A549 (cell line): ENCODE data around the gene GNGT2. TPM values are rescaled to one million over a fixed set of nuclear protein-coding genes. Genes with fewer than 3 reads are reported as not detected.
A peak's percentile ranks its signal among the peaks of the same experiment; 100 is the strongest.

Experiments used
- ATAC-seq, 2 experiments: fragments of 200-7000 bp in 1 of 2; fragments of >200 bp in 1 of 2; cut with Nextera tagmentation in 1 of 2; cut with Tn5 transposase in 1 of 2; 3 replicates each; pipeline versions ENCODE4 v1.8.0 to v1.9.1; 2018 to 2020; ENCODE audit warnings: mild to moderate bottlenecking in 1 of 2, moderate library complexity in 1 of 2
- CTCF ChIA-PET: fragments of 300-600 bp; sonication (Branson Sonifier 250); formaldehyde crosslinking; extraction: SDS; loops from one replicate; lab custom pipeline; 2021; ENCODE audit warnings: antibody characterized with exemption, inconsistent platforms; lab: Yijun Ruan, JAX
- POLR2A ChIA-PET: fragments of 350-600 bp; formaldehyde crosslinking; extraction: SDS; loops from one replicate; lab custom pipeline; 2021; ENCODE audit warnings: antibody characterized with exemption, inconsistent platforms; lab: Yijun Ruan, JAX
- DNase-seq, 2 experiments: peaks; one replicate each; pipeline versions ENCODE4 v3.0.0 to v3.0.0-alpha.2; 2011 to 2016; ENCODE audit warnings: low read depth in 1 of 2, low spot score in 1 of 2
- FAIRE-seq: peaks from 2 replicates; lab custom pipeline; 2011; peaks lifted over from hg19 to GRCh38; lab: Jason Lieb, UNC
- H3K27ac ChIP-seq, 2 experiments: fragments of >200 bp; sonication (Bioruptor Twin); formaldehyde crosslinking; 3 replicates each; pipeline ENCODE4 v1.5.1; 2016 to 2017
- H3K4me1 ChIP-seq: fragments of >200 bp; sonication (Bioruptor Twin); formaldehyde crosslinking; 3 replicates; pipeline ENCODE4 v1.6.1; 2016
- H3K4me2 ChIP-seq: fragments of >200 bp; sonication (Bioruptor Twin); formaldehyde crosslinking; 3 replicates; pipeline ENCODE4 v1.6.1; 2016
- H3K4me3 ChIP-seq: fragments of >200 bp; sonication (Bioruptor Twin); formaldehyde crosslinking; 3 replicates; pipeline ENCODE4 v1.5.1; 2016
- H3K9me3 ChIP-seq: fragments of >200 bp; sonication (Bioruptor Twin); formaldehyde crosslinking; 3 replicates; pipeline ENCODE4 v1.6.1; 2016
- BHLHE40 ChIP-seq: IDR thresholded peaks from 2 replicates; pipeline ENCODE4 v1.6.1; 2012; ENCODE audit warnings: low read depth, low read length, inconsistent platforms
- CBX8 ChIP-seq: fragments of 200-600 bp; sonication (generic); IDR thresholded peaks from 2 replicates; pipeline ENCODE4 v1.6.1; 2016
- CHD2 ChIP-seq: fragments of 150-350 bp; IDR thresholded peaks from 2 replicates; pipeline ENCODE4 v1.6.1; 2014; ENCODE audit warnings: low read length; ENCODE audit not compliant: partially characterized antibody
- GATA3 ChIP-seq: IDR thresholded peaks from 2 replicates; pipeline ENCODE4 v1.6.1; 2012; ENCODE audit warnings: borderline replicate concordance
- HOXB13 ChIP-seq: fragments of 250-450 bp; sonication (Bioruptor Pico); IDR thresholded peaks from 2 replicates; pipeline ENCODE4 v1.5.0; 2020; ENCODE audit warnings: low read depth, mild to moderate bottlenecking, moderate library complexity
- HOXB5 ChIP-seq: fragments of 250-450 bp; sonication (Bioruptor Pico); IDR thresholded peaks from 2 replicates; pipeline ENCODE4 v1.5.0; 2020; ENCODE audit warnings: mild to moderate bottlenecking, moderate library complexity
- JUNB ChIP-seq: fragments of >200 bp; sonication (Bioruptor Twin); formaldehyde crosslinking; IDR thresholded peaks from 2 replicates; pipeline ENCODE4 v1.6.1; 2016
- KDM1A ChIP-seq: fragments of 200-600 bp; sonication (generic); IDR thresholded peaks from 2 replicates; pipeline ENCODE4 v1.6.1; 2016; ENCODE audit warnings: low read depth, mild to moderate bottlenecking
- KDM5A ChIP-seq: fragments of 200-600 bp; sonication (generic); IDR thresholded peaks from 2 replicates; pipeline ENCODE4 v1.6.1; 2016; ENCODE audit warnings: antibody characterized with exemption, mild to moderate bottlenecking
- MAFK ChIP-seq: fragments of 450-650 bp; IDR thresholded peaks from 2 replicates; pipeline ENCODE4 v1.6.1; 2014; ENCODE audit not compliant: partially characterized antibody
- MAZ ChIP-seq: fragments of 150-350 bp; IDR thresholded peaks from 2 replicates; pipeline ENCODE4 v1.6.1; 2014; ENCODE audit warnings: antibody characterized with exemption, low read depth, low read length, borderline replicate concordance
- POLR2A ChIP-seq: IDR thresholded peaks from 2 replicates; pipeline ENCODE4 v1.6.1; 2012; ENCODE audit warnings: mild to moderate bottlenecking, low read length
- RAD21 ChIP-seq, 2 experiments: fragments of >200 bp in 1 of 2; sonication (Bioruptor Twin) in 1 of 2; formaldehyde crosslinking in 1 of 2; IDR thresholded peaks in 1 of 2; conservative IDR thresholded peaks in 1 of 2; 2 replicates in 1 of 2; 3 replicates in 1 of 2; pipeline ENCODE4 v1.6.1; 2012 to 2018; ENCODE audit warnings: inconsistent platforms in 1 of 2
- SMC3 ChIP-seq: fragments of >200 bp; sonication (Bioruptor Twin); formaldehyde crosslinking; IDR thresholded peaks from 3 replicates; pipeline ENCODE4 v1.6.1; 2018; ENCODE audit warnings: inconsistent platforms
- SREBF2 ChIP-seq: fragments of 450-650 bp; IDR thresholded peaks from 2 replicates; pipeline ENCODE4 v1.6.1; 2014; ENCODE audit warnings: mild to moderate bottlenecking, moderate library complexity
- TFCP2L1 ChIP-seq: fragments of 250-450 bp; sonication (Bioruptor Pico); IDR thresholded peaks from 2 replicates; pipeline ENCODE4 v1.5.0; 2021; ENCODE audit warnings: mild to moderate bottlenecking
- WGBS: methylation state at CpG from one replicate; pipeline ENCODE4 v1.1.6; 2017; ENCODE audit errors: missing lambda C conversion rate; 5-methylcytosine and 5-hydroxymethylcytosine counted together
- polyA plus RNA-seq, 4 experiments: library from polyadenylated mRNA; depleted of rRNA in 3 of 4; stranded (reverse); fragments of >200 nt; fragmentation: RNase III in 1 of 4; extraction: RNeasy Plus Mini Kit Qiagen cat#74134 plus additional on column Dnase treatment in 1 of 4; gene quantifications; 2 replicates in 3 of 4; 3 replicates in 1 of 4; pipeline ENCODE4 v1.2.3, GENCODE V29; 2011 to 2017
- TF ChIP-seq, protein P1 (sequence below): fragments of 250-450 bp; sonication (Bioruptor Pico); IDR thresholded peaks from 2 replicates; pipeline ENCODE4 v1.5.0; 2021; ENCODE audit warnings: mild to moderate bottlenecking, moderate library complexity, borderline replicate concordance
- TF ChIP-seq, protein P2 (sequence below): fragments of >200 bp; sonication (Bioruptor Twin); formaldehyde crosslinking; IDR thresholded peaks from 3 replicates; pipeline ENCODE4 v1.6.1; 2016
- TF ChIP-seq, protein P3 (sequence below): fragments of >200 bp; sonication (Bioruptor Twin); formaldehyde crosslinking; IDR thresholded peaks from 2 replicates; pipeline ENCODE4 v1.6.1; 2016
- TF ChIP-seq, protein P4 (sequence below): IDR thresholded peaks from 2 replicates; pipeline ENCODE4 v1.6.1; 2012
- TF ChIP-seq, protein P5 (sequence below): fragments of 250-450 bp; sonication (Bioruptor Pico); IDR thresholded peaks from 2 replicates; pipeline ENCODE4 v1.5.0; 2020; ENCODE audit warnings: low read depth, mild to moderate bottlenecking, moderate library complexity

Gene GNGT2
- polyA plus RNA-seq, 2 of the 4 experiments (the other 2 are of a cell fraction): 0.31 TPM; not detected in 1

DNA sequence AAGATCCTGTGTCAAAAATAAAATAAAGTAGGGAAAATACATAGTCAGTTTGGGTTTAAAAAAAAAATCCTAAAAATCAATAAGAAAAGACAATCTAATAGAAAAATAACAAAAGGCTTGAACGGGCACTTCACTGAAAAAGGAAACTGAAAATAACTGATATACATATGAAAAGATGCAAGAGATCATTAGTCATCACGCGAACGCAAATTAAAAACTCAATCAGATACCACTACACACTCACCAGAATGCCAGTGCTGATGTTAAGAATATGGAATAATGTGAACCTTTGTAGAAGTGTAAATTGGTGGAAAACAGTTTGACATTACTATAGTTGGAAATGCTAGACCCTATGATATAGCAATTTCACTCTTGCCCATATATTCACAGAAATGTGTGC lies 14.6 kb downstream of the GNGT2 start:
- ATAC-seq (no peak), DNase-seq (no peak), FAIRE-seq (no peak)
- TF ChIP-seq POLR2A (no peak), BHLHE40 (no peak), HOXB5 (CRISPR knock-in tag) (no peak), CHD2 (no peak), MAFK (no peak), SMC3 (no peak), RAD21 (conservative IDR thresholded peaks at IDR 0.05 in 1 of 2, IDR thresholded peaks at IDR 0.05 in 1 of 2) (no peak), HOXB13 (CRISPR knock-in tag) (no peak), MAZ (no peak), SREBF2 (no peak), TFCP2L1 (CRISPR knock-in tag) (no peak), GATA3 (no peak), JUNB (no peak), KDM5A (no peak), CBX8 (no peak), KDM1A (no peak)
- TF ChIP-seq, protein P1, sequence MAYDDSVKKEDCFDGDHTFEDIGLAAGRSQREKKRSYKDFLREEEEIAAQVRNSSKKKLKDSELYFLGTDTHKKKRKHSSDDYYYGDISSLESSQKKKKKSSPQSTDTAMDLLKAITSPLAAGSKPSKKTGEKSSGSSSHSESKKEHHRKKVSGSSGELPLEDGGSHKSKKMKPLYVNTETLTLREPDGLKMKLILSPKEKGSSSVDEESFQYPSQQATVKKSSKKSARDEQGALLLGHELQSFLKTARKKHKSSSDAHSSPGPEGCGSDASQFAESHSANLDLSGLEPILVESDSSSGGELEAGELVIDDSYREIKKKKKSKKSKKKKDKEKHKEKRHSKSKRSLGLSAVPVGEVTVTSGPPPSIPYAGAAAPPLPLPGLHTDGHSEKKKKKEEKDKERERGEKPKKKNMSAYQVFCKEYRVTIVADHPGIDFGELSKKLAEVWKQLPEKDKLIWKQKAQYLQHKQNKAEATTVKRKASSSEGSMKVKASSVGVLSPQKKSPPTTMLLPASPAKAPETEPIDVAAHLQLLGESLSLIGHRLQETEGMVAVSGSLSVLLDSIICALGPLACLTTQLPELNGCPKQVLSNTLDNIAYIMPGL (CRISPR knock-in tag): no peak
- TF ChIP-seq, protein P2, sequence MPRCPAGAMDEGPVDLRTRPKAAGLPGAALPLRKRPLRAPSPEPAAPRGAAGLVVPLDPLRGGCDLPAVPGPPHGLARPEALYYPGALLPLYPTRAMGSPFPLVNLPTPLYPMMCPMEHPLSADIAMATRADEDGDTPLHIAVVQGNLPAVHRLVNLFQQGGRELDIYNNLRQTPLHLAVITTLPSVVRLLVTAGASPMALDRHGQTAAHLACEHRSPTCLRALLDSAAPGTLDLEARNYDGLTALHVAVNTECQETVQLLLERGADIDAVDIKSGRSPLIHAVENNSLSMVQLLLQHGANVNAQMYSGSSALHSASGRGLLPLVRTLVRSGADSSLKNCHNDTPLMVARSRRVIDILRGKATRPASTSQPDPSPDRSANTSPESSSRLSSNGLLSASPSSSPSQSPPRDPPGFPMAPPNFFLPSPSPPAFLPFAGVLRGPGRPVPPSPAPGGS: no peak
- TF ChIP-seq, protein P3, sequence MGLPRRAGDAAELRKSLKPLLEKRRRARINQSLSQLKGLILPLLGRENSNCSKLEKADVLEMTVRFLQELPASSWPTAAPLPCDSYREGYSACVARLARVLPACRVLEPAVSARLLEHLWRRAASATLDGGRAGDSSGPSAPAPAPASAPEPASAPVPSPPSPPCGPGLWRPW: no peak
- TF ChIP-seq, protein P4, sequence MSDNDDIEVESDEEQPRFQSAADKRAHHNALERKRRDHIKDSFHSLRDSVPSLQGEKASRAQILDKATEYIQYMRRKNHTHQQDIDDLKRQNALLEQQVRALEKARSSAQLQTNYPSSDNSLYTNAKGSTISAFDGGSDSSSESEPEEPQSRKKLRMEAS: no peak
- Histone ChIP-seq H3K4me3 (no peak overlapping the region), H3K4me2 (no peak overlapping the region), H3K27ac (no peak overlapping the region), H3K9me3 (no peaks in the 10 kb centered on the region), H3K4me1 (peaks cover 26% of the 10 kb centered on the region)
- 86% methylated on average over 4 of the region's 4 CpGs for WGBS
- ChIA-PET POLR2A (no interaction called here), CTCF (interaction anchor here (1.1 to 17.4 kb wide), 4 partner anchors 26 to 163 kb away, joined by 3 to 224 read pairs (median 8); partner anchors contain the start of gene PHOSPHO1)

DNA sequence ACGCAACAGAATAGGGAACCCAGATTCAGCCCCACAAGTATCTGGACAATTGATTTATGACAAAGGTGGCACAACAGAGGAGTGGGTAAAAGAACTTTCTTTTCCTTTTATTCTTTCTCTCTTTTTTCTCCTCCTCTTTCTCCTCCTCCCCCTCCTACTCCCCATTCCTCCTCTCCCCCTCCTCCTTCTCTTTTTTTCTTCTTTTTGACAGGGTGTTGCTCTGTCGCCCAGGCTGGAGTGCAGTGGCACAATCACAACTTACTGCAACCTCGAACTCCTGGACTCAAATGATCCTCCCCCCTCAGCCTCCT lies 16.1 kb downstream of the GNGT2 start:
- WGBS: 66% methylated on average over 3 of the region's 3 CpGs
- DNase-seq (no peak), ATAC-seq (no peak), FAIRE-seq (no peak)
- Histone ChIP-seq H3K4me2 (peak overlapping the region; percentile 88), H3K4me3 (0 out of 3 replicates have a peak overlapping the region, but pooled peaks have one; percentile 64), H3K9me3 (no peaks in the 10 kb centered on the region), H3K4me1 (peaks cover 27% of the 10 kb centered on the region), H3K27ac (peak overlapping the region in 1 of 2 experiments; percentile 96; a peak in 4 of 6 replicates)
- ChIA-PET POLR2A (interaction anchor here (1.0 kb wide), 1 partner anchor 47 kb away, joined by 4 read pairs; no protein-coding TSS in a partner anchor), CTCF (interaction anchor here (1.0 to 17.4 kb wide), 6 partner anchors 12 to 162 kb away, joined by 3 to 224 read pairs (median 4); partner anchors contain the start of gene PHOSPHO1)
- TF ChIP-seq, protein P5, sequence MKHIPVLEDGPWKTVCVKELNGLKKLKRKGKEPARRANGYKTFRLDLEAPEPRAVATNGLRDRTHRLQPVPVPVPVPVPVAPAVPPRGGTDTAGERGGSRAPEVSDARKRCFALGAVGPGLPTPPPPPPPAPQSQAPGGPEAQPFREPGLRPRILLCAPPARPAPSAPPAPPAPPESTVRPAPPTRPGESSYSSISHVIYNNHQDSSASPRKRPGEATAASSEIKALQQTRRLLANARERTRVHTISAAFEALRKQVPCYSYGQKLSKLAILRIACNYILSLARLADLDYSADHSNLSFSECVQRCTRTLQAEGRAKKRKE (CRISPR knock-in tag): no peak
